HK-2 (cell line): ENCODE data around the gene SPPL2C.
A peak's percentile ranks its signal among the peaks of the same experiment; 100 is the strongest.

ENCODE experiments used
- DNase-seq: peaks from one replicate; pipeline ENCODE4 v3.0.0-alpha.2; 2018; ENCODE audit not compliant: unreplicated experiment

The SPPL2C gene

DNA sequence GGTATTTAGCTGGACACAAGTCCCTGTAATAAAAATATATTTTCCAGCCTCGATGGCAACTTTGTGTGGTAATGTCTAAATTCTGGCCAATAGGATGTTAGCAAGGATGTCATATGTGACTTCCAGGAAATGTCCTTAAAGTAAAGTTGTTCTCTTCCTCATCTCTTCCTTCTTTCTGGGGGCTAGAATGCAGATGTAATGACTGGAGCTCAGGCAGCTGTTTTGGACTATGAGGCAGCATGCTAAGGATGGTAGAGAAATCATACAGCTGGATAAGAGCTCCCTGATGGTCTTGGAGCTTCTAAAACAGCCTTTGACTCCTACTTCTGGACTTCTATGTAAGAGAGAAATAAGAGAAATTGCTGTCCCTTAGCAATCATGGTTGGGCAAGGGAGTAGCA, 32.8 kb downstream of the SPPL2C start:
- DNase-seq, result no peak

DNA sequence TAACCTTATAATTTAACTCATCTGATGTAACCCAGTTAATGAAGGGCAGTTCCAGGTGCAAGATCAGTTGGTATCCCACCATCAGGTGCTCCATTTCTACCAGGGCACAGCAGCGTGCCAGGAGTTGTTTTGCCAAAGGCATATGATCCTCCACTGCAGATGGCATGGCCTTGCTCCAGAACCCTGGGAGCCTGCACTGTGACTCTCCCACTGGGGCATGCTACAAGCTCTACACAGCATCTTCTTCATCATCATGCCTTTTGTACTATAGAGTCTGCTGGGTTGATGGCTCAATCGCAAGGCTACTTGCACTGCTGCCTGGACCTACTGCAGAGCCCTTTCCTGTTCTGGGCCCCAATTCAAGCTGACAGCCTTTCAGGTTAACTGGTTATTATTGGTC, 38.4 kb downstream of the SPPL2C start:
- no peak for DNase-seq

DNA sequence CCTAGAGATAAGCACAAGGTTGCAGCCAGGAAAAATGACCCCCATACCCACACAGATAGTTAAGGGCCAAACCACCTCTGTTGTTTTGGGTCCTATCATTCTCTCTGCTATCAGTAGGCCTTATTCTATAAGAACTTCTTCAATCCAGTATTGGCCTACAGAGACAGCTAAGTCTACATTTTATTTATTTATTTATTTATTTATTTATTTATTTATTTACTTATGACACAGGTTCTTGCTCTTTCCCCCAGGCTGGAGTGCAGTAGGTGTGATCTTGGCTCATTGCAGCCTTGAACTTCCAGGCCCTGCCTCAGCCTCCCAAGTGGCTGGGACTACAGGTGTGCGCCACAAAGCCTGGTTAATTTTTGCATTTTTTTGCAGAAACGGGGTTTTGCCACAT, 42.2 kb downstream of the SPPL2C start:
- no peak for DNase-seq

DNA sequence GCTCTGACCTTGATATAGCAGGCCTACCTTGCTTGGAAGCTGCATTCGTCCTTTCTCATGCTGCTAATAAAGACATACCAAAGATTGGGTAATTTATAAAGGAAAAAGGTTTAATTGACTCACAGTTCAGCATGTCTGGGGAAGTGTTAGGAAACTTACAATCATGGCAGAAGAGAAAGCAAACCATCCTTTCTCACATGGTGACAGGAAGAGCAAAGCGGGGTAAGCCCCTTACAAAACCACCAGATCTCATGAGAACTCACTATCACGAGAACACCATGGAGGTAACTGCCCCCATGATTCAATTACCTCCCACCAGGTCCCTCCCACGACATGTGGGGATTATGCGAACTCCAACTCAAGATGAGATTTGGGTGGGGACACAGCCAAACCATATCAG, 43.7 kb downstream of the SPPL2C start:
- DNase-seq, result no peak

DNA sequence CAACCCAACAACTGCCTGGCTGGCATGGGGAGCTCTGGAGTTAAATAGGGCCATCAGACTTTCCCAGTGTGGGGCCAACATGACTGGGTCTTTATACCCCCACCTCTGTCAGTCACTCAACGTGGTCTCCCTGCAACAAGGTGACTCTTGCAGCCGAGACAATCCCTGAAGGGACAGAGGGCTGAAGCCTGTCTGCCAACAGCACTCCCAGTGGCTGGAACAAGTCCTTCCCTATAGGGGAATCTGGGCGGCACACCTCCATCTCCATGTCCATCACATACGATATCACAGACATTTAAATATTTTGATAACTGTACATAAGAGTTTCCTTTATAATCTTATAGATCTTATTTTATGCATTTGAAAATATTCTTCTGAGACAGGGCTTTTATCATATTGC, 44.9 kb downstream of the SPPL2C start:
- DNase-seq, result no peak

GRCh38 chr17:45893725-45894021, 49.0 kb downstream of the SPPL2C start:
- no peak for DNase-seq

- DNase-seq, result peak; percentile 95
Measured at GRCh38 chr17:45894022-45894784, 49.5 kb downstream of the SPPL2C start, which contains the start of gene MAPT. Gene MAPT, plus strand, starts transcription at chr17:45894554. Its CDS starts 67,784 bp downstream, at chr17:45962338.

DNA sequence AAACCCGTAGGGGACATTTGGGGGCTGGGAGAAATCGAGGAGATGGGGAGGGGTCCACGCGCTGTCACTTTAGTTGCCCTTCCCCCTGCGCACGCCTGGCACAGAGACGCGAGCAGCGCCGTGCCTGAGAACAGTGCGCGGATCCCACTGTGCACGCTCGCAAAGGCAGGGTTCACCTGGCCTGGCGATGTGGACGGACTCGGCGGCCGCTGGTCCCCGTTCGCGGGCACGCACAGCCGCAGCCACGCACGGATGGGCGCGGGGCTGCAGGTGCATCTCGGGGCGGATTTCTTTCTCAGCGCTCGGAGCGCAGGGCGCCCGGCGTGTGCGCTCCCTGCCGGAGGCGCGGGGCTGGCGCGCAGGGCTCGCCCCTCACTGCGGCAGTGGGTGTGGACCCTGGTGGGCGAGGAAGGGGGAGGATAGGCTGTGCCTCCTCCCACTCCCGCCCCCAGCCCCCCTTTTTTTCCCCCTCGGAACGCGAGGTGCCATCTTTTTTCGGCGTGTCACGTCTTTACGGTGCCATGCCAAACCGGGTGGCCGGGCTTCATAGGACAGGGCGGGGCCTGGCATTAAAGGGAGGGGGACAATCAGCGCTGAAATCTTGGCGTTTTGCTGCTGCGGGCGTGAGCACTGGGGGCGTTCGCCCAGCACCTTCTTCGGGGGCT, 50.8 kb downstream of the SPPL2C start:
- no peak for DNase-seq

DNA sequence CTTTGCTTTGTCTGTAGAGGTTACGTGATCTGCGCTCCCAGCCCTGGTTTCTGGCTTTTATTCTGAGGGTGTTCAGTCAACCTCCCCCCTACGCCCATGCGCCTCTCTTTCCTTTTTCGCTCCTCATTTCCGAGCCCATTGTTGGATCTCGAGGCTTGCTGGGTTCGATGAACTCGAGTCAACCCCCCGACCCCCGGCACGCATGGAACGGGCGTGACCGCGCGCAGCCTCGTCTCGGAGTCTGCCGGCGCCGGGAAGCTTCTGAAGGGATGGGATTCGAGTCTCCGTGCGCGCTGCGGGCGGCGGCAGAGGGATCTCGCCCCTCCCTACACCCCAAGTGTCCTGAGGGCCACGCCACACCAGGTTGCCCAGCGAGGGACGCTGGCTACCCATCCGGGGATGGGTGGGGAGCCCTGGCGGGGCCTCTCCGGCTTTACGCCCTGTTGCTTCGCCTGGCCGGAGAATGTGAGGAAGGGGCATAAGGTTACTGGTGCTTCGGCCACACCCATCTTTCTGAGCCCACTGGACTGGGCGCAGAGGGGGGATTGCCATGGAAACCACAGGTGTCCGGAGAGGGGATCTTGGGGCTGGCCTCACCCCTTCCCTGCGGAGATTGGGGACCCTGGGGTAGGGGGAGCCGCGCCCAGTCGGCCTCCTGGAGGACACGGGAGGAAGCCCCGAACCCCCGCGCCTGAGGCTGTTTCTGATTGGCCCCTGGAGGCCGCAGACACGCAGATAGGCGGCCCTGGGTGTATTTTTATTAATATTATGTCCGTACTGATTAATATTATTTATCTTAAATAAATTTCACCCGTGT, 51.5 kb downstream of the SPPL2C start:
- DNase-seq, result no peak
